ENCODE data around the gene STX8. TPM values are rescaled to one million over a fixed set of nuclear protein-coding genes. Genes with fewer than 3 reads are reported as not detected.

The STX8 gene
- total RNA-seq, 1 experiment from 2014 or later: 69.9 TPM

- DNase-seq (ENCODE audit: low spot score): no peak
Measured at GRCh38 chr17:9439851-9440250, 135.8 kb downstream of the STX8 start.

GRCh38 chr17:9436630-9437029 lies 139.0 kb downstream of the STX8 start:
- no peak for DNase-seq (ENCODE audit: low spot score)

DNA sequence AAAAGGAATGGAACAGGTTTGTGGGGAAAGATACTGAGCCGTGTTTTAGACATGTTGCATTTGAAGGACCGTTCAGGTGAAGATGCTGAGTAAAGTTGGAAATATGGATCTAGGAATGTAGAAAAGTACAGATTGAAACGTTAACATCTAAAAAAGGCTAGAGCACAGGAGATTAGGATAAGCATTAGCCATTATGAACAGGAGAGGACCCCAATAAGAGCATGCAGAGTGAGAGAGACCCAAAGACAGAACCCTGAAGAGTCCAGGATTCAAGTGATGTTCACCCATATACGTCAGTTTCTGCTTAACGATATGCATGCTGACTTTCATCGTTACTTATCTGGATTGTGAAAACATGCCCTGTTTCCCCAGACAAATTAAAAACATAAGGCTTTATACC lies 140.5 kb downstream of the STX8 start:
- DNase-seq (ENCODE audit: low spot score): no peak

DNA sequence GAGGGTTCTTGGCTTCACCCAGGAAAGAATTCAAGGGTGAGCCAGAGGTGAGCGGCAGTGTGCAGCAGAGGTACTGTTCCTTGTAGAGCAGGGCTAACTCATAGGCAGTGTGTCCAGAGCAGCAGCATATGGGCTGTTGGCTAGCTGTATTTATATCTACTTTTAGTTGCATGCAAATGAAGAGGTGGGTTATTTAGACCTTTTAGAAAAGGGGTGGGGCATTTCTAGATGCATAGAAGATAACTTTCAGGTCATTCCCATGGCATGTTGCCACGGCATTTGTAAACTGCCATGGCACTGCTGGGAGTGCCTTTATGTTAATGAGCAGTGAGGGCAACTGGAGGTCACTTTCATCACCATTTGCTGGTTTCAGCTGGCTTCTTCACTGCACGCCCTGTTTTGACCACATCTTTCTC lies 141.0 kb downstream of the STX8 start:
- DNase-seq (ENCODE audit: low spot score): peak; percentile 35

GRCh38 chr17:9432934-9433421 lies 142.6 kb downstream of the STX8 start:
- DNase-seq (ENCODE audit: low spot score): no peak

- no peak for DNase-seq (ENCODE audit: low spot score)
Measured at GRCh38 chr17:9432134-9432885, 143.3 kb downstream of the STX8 start.

GRCh38 chr17:9431620-9432019 lies 144.0 kb downstream of the STX8 start:
- no peak for DNase-seq (ENCODE audit: low spot score)

GRCh38 chr17:9427465-9428315 lies 147.9 kb downstream of the STX8 start:
- no peak for DNase-seq (ENCODE audit: low spot score)

- no peak for DNase-seq (ENCODE audit: low spot score)
Measured at GRCh38 chr17:9424071-9424640, 151.5 kb downstream of the STX8 start.

- DNase-seq (ENCODE audit: low spot score): no peak
Measured at GRCh38 chr17:9421525-9421924, 154.1 kb downstream of the STX8 start.

DNA sequence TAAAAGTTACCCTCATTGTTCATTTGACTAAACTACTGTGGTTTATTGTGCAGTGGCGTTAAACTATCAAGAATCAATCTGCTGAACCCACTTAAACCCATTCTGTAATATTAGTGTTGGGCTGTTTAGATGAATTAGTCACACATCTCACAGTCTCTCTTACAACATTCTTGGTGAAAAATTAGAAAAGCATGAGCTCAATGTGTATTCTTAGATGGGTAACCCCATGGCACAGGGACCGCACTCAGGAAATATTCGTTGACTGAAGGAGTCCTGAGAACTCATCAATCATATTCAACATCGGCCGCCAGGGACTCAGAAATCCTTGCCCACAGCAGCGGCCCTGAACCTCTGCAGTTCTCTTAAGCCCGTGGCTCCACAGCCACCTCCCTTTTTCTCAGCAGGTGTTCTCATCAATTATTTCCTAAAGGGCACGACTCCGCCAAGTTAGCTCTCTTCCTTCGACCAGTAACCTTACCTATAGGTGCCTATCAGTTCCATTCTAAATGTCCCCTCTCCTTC lies 155.6 kb downstream of the STX8 start:
- no peak for DNase-seq (ENCODE audit: low spot score)

DNA sequence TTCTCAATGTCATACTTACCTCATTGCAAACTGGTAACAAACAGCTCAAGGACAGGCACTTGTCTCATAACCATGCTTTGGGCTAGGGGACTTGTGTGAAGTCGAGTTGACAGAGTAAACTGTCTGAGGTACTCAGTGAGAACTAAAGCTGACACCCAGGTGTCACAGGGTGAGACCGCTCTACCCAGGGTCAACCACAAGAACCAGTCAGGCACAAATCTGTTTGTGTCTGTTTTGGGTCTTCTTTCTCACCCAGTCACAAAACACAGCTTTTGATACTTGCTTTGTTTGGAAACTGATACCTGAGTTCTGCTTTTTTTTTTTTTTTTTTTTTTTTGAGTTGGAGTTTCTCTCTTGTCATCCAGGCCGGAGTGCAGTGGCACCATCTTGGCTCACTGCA lies 161.1 kb downstream of the STX8 start:
- DNase-seq (ENCODE audit: low spot score): no peak

- no peak for DNase-seq (ENCODE audit: low spot score)
Measured at GRCh38 chr17:9410737-9411136, 164.9 kb downstream of the STX8 start.

- no peak for DNase-seq (ENCODE audit: low spot score)
Measured at GRCh38 chr17:9410301-9410700, 165.3 kb downstream of the STX8 start.

DNA sequence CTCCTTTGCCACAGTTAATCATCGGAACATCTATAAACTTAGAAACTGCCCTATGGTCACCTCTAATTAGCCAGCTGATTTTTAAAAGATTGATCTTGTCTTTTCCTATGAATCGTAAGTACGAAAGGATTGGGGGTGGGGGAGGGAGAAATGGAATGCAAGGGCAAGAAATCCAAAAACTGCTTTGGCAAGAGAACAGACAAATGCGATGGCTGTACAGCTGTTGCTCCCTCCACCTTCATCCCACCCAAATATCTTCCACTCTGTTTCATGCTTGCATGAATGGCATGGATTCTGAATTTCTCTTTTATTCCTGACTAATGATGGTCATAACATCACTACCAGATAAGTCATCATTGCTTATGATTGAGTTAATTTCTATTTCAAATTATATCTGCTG lies 165.7 kb downstream of the STX8 start:
- DNase-seq (ENCODE audit: low spot score): no peak

DNA sequence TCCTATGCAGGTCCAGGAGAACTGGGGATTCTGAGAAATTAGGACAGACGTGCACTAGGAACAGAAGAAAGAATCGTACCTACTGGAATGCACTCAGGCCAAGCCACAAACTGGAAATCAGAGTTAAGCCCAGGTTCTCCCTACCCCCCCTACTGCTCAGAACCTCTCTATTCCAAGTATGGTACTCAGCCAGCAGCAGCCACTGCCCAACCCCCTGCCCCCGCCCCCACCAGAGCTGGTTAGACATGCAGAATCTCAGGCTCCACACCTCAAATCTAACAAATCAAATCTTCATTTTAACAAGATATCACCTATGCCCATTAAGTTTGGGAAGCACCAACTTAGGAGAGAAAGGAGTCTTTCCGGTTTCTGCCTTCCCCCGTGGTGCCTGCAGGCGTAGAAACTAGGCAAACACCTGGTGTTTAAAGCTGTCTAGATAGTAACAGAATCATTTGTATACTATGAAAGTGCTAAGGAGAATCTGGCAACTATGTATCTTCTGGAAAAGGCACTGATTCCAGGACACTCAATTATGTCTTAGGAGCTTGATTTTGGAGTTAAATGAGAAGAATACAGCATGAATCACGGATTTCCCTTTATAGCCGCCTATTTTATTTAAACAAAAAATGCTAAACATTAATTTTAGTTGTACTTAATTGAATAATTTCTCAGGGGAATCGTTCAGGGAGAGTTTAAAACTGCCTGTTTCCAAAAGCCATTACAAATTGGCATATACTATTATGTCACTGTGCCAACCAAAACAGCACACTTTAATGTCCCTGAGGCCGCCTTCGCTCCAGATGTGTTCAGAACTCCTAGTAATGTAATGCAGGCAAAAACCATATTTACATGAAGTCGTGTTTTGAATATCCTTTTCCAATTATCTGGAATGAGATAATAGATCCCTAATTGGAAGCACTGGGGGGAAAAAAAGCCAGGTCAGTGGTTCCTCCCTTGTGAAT lies 166.5 kb downstream of the STX8 start:
- DNase-seq (ENCODE audit: low spot score): no peak

DNA sequence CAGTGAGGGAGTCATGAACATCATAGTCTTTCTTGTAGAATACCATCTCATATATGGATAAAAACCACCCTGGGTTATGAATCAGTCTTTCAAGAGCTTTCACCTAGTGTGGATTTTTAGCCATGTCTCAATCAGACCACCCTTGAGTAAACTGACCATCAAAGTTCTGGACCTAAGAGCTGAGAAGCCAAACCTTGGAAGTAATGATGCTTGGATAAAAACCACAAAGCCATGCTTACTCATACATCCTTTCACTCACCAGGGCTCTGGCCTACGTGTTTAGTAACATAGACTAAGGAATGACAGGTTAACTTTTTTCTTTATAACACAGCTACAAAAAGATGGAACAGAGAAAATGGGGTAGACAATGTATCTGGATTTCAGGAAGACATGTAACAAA lies 167.2 kb downstream of the STX8 start:
- no peak for DNase-seq (ENCODE audit: low spot score)

- no peak for DNase-seq (ENCODE audit: low spot score)
Measured at GRCh38 chr17:9406046-9406606, 169.5 kb downstream of the STX8 start.

- no peak for DNase-seq (ENCODE audit: low spot score)
Measured at GRCh38 chr17:9403257-9403656, 172.4 kb downstream of the STX8 start.

DNA sequence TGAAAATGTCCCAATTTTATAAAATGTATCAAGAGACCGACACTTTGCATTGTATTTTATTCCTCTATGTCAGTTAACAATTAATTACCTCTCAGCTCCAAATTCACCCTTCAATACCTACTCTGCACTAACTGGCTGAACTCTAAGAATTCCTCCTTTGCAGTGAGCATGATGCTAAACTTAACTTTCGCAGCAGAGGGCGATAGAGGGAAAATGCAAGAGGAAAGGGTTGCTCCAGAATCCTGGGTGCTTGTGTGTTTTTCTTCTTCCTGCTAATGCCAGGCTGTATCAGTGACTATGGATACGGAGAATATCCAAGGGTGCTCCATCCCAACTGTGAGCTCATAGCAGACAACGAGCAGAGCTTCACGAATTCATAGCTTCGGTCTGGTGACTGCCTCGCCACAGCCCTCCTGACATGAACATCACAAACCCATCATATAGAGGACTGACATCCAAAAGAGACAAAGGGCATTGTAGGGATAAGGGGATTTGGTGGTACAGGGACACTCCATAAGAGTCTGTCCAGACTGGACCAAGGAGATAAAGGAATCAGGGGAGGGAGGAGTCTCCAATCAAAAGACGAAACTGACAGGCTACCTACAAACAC lies 172.9 kb downstream of the STX8 start:
- DNase-seq (ENCODE audit: low spot score): peak; percentile 7

All from H4 (cell line).